ENCODE results near the gene MARF1. TPM values are rescaled to one million over a fixed set of nuclear protein-coding genes. Genes with fewer than 3 reads are reported as not detected.
A peak's percentile ranks its signal among the peaks of the same experiment; 100 is the strongest.
"Not testable (repeated sequence)": the region's sequence is repeated elsewhere in the genome, so short reads cannot be mapped to it uniquely, and the experiment has no call there.

The MARF1 gene
- total RNA-seq, 1 experiment from 2014 or later = 71.6 TPM

GRCh38 chr16:15674571-15674970 is 31.6 kb upstream of the MARF1 start:
- CTCF ChIA-PET = no interaction called here
- no TSS peak for BruUV-seq (replicated peaks)
- TF ChIP-seq EZH2 (IDR thresholded peaks at IDR 0.05; ENCODE audit: borderline replicate concordance, low read depth, low read length, poor library complexity, severe bottlenecking) = no peak
- no peak for TF ChIP-seq CTCF (conservative IDR thresholded peaks at IDR 0.05; ENCODE audit: low read depth, low read length)

GRCh38 chr16:15672514-15673167 is 29.7 kb upstream of the MARF1 start:
- Histone ChIP-seq H3K9me3 (ENCODE audit: low read depth, low read length, poor library complexity, severe bottlenecking) (no peaks in the 10 kb centered on the region), H3K4me1 (ENCODE audit: insufficient read depth, low read length, poor library complexity, severe bottlenecking) (peaks cover 19% of the 10 kb centered on the region), H3K4me3 (ENCODE audit: low read depth, low read length, poor library complexity, severe bottlenecking) (no peak overlapping the region), H3K36me3 (ENCODE audit: insufficient read depth, low read length, poor library complexity, severe bottlenecking) (peaks cover 33% of the 10 kb centered on the region), H3K27ac (ENCODE audit: low read depth, low read length, poor library complexity, severe bottlenecking) (peak overlapping the region; percentile 53), H3K27me3 (replicated peaks; ENCODE audit: insufficient read depth, low read depth, low read length, poor library complexity) (no peaks in the 10 kb centered on the region)
- peak; percentile 93 for DNase-seq (ENCODE audit: low spot score)
- no peak for TF ChIP-seq CTCF (conservative IDR thresholded peaks at IDR 0.05; ENCODE audit: low read depth, low read length)
- no peak for TF ChIP-seq EZH2 (IDR thresholded peaks at IDR 0.05; ENCODE audit: borderline replicate concordance, low read depth, low read length, poor library complexity, severe bottlenecking)
- no TSS peak for BruUV-seq (replicated peaks)
- intact Hi-C loops (cut with micrococcal nuclease; ENCODE audit: unreplicated experiment) = no loop called here
- POLR2A ChIA-PET (ENCODE audit: low non-redundant PET) = no interaction called here
- CTCF ChIA-PET = interaction anchor here (0.5 kb wide), 1 partner anchor 836 kb away, joined by 5 read pairs; no protein-coding TSS in a partner anchor

More at GRCh38 chr16:15674571-15674970, 31.6 kb upstream of the MARF1 start:
- H3K9me3 ChIP-seq (ENCODE audit: low read depth, low read length, poor library complexity, severe bottlenecking) = no peaks in the 10 kb centered on the region
- peaks cover 34% of the 10 kb centered on the region for H3K36me3 ChIP-seq (ENCODE audit: insufficient read depth, low read length, poor library complexity, severe bottlenecking)
- H3K27ac ChIP-seq (ENCODE audit: low read depth, low read length, poor library complexity, severe bottlenecking) = peak overlapping the region; percentile 30
- H3K4me1 ChIP-seq (ENCODE audit: insufficient read depth, low read length, poor library complexity, severe bottlenecking) = peaks cover 19% of the 10 kb centered on the region
- intact Hi-C loops (cut with micrococcal nuclease; ENCODE audit: unreplicated experiment) = no loop called here
- POLR2A ChIA-PET (ENCODE audit: low non-redundant PET) = no interaction called here
- DNase-seq (ENCODE audit: low spot score) = no peak
- H3K27me3 ChIP-seq (replicated peaks; ENCODE audit: insufficient read depth, low read depth, low read length, poor library complexity) = no peaks in the 10 kb centered on the region
- no peak overlapping the region for H3K4me3 ChIP-seq (ENCODE audit: low read depth, low read length, poor library complexity, severe bottlenecking)

DNA sequence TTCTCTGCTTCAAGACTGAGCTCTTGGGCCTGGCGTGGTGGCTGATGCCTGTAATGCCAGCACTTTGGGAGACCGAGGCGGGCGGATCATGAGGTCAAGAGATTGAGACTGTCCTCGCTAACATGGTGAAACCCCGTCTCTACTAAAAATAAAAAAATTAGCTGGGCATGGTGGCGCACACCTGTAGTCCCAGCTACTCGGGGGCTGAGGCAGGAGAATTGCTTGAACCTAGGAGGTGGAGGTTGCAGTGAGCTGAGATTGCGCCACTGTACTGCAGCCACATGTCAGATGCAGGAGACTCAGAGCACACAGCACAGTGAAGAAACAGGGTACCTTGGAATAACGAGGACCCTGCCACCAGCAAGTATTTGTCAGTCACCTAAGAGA is 29.2 kb upstream of the MARF1 start:
- POLR2A ChIA-PET (ENCODE audit: low non-redundant PET); intact Hi-C loops (cut with micrococcal nuclease; ENCODE audit: unreplicated experiment); H3K4me3 ChIP-seq (ENCODE audit: low read depth, low read length, poor library complexity, severe bottlenecking); H3K27me3 ChIP-seq (replicated peaks; ENCODE audit: insufficient read depth, low read depth, low read length, poor library complexity); H3K9me3 ChIP-seq (ENCODE audit: low read depth, low read length, poor library complexity, severe bottlenecking); DNase-seq (ENCODE audit: low spot score); BruUV-seq (replicated peaks): not testable (repeated sequence)
- Histone ChIP-seq H3K27ac (ENCODE audit: low read depth, low read length, poor library complexity, severe bottlenecking) (peak overlapping the region; percentile 53), H3K36me3 (ENCODE audit: insufficient read depth, low read length, poor library complexity, severe bottlenecking) (peaks cover 33% of the 10 kb centered on the region), H3K4me1 (ENCODE audit: insufficient read depth, low read length, poor library complexity, severe bottlenecking) (peaks cover 19% of the 10 kb centered on the region)
- CTCF ChIA-PET = interaction anchor here (0.5 kb wide), 1 partner anchor 835 kb away, joined by 5 read pairs; no protein-coding TSS in a partner anchor
